DMS53 treated with DMSO at 0.1 percent for 48 hours (cell line): ENCODE data around the gene CUEDC1.
A peak's percentile ranks its signal among the peaks of the same experiment; 100 is the strongest.

Source experiments
- DNase-seq: peaks from one replicate; lab custom pipeline; 2025; ENCODE audit not compliant: unreplicated experiment; lab: John Stamatoyannopoulos, UW

Gene CUEDC1

GRCh38 chr17:57918017-57918895 lies 37.0 kb downstream of the CUEDC1 start:
- DNase-seq = peak; percentile 54

DNA sequence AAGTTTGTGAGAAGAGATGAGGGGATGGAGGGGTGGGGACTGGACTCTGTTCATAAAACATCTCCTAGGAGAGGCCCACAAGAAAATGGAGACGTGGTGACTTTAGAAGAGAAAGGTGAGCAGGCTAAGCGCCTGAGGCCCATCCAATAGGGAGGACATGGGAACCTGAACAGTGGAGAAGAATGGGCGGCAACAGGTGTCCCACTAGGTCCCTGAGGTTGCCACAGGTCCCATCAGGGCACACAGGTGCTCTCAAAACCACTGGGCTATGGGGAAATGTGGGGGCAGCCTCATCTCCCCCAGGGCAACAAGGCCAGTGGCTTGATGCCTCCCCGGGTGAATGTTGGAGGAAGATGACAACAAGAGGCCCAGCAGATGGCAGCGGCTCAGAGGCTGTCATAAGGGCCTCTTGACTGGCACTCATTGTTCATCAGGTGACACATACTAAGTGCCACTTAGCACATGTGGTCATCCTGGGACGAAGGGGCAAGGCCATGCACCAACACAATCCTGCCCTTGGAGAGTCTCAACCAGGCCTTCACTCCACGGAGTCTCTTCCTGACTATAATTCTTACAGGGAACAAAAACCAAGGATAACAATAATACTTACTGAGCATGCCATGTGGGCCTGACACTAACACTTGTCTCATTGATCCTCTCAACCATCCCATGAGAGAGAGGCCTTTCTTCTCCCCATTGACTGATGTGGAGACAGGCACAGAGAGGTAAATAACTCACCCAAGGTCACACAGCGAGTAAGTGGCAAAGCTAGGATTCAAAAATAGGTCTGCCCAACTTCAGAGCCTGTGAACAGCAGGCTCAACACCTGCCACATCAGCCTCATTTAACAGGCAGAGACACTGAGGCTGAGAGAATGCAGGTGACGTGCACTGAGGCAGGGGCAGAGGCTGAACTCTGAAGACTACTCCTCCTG lies 38.0 kb downstream of the CUEDC1 start:
- peak; percentile 92 for DNase-seq

DNA sequence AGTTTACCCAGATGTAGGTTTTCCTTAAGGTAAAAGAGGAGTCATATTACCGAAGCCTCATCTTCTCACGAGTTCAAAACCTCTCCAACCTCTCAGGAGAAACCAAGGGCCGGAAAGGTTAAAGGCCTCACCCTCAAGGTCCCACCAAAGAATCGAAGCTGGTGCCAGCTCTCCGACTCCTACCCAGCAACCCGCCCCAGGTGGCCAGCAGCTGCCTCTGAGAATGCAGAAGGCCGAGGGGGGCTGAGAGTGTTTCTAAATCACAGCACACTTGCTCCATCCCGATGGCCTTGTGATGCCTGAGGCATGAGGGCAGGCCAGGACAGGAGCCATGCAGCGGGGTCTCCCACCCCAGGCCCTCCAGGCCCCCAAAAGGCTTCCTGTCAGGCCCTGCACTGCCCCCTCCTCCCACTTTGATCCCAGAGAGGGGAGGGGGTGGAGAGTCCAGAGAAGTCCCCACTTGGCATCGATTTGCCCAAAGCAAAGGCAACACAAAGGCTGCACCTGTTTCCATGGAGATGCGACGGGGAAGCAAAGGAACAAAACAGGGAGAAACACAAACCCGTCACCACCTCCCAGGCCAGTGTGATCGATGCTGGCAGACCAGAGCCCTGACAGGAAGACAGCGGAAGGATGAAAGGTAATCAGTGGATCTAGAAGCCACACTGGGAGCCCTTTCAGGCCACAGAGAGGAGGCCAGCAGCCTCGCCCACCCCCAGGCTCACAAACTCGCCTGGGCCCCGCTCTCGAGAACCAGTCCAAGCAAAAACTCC lies 39.0 kb downstream of the CUEDC1 start:
- no peak for DNase-seq

DNA sequence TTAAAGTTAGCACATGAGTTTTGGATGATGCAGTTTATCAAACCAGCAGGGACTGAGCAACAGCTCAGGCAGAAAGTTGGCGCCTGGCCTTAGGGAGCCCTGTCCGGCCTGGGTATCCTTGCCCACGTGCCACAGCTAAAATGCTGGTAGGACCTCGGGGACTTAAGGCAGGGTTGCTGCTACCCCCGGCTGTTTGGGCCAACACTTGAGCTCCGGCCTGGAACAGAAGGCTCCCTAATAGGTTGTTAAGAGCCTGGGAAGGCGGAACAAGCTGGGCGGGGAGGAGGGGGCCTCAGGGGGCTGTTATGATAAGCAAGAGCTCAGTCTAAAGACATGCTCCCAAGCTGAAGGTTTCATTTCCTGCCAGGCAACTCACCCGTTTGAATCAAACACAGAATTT lies 39.7 kb downstream of the CUEDC1 start:
- DNase-seq = no peak

- no peak for DNase-seq
These were observed 40.7 kb downstream of the CUEDC1 start for GRCh38 chr17:57914273-57915142.

- DNase-seq = no peak
These were observed 41.5 kb downstream of the CUEDC1 start for GRCh38 chr17:57913575-57914272.

DNA sequence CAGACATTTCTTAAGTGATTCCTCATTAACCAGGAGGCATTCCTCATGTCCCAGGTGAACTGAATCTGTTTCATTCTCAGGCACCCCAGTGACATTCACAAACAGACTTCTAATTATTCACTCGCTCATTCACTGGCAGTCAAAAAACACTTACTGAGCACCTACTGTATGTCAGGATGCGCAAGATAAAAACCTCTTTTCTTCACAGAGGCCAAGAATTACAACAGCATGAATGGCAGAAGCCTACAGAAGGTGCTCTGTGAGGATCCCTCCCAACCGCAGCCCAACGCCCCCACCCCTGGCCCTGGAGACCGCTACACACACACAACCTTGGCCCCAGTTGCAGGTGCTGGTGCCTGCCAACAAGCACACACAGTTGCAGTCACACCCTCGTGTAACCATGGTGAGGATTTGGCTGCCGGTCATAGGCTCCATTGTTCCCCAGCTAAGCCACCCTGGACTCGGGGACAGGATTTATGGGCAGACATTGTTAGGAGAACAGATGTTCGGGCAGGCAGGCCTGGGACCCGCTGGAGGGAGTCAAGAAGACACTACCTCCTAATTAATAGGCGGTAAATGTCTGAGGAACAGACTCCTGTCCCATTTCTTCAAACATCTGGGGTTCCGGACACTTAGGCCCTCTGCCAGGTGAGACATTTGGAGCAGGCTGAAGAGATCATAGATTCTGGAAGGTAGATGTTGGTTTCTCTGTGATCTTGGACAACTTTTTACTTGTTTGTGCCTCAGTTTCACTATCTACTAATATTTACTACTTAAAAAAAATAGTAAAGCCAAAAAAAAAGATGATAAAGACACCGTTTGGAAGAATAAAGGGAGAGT lies 43.2 kb downstream of the CUEDC1 start:
- DNase-seq = no peak

- no peak for DNase-seq
These were observed 44.5 kb downstream of the CUEDC1 start for GRCh38 chr17:57910462-57911420.

DNA sequence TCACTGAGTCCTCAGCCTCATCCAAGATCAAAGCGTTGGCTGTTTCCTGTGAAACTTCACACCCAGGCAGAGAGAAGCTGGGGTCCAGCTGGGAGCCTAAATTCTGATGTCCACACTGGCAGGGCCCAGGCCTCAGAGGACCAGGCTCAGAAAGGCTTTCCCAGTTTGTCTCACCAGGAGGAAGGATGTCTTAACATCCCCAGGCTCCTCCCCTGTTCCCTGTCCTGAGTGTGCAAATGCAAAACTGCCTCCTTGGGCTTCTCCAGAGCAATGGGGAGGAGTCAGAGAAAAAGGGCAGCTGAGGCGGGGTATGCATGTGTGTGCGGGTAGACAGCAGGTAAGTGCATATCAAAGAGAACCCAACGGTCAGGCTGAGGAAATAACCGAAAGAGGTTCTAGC lies 45.7 kb downstream of the CUEDC1 start:
- DNase-seq = no peak

DNA sequence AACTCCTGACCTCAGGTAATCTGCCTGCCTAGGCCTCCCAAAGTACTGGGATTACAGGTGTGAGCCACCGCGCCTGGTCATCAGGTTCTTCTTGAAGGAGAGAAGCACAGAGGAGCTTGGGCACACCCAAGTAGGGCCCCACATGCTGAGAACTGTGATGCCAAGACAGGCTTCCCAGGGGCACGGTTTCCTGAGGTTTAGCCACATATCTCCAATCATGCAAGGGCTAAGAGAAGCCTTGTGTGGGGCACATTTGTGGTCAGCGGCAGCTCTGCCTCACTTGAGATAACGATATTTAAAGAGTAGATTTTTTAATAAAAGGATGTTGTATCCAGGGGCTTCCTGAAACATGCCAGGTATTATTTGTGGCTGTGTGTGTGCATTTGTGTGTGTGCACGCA lies 46.9 kb downstream of the CUEDC1 start:
- DNase-seq = no peak

GRCh38 chr17:57906910-57907309 lies 48.3 kb downstream of the CUEDC1 start:
- no peak for DNase-seq

DNA sequence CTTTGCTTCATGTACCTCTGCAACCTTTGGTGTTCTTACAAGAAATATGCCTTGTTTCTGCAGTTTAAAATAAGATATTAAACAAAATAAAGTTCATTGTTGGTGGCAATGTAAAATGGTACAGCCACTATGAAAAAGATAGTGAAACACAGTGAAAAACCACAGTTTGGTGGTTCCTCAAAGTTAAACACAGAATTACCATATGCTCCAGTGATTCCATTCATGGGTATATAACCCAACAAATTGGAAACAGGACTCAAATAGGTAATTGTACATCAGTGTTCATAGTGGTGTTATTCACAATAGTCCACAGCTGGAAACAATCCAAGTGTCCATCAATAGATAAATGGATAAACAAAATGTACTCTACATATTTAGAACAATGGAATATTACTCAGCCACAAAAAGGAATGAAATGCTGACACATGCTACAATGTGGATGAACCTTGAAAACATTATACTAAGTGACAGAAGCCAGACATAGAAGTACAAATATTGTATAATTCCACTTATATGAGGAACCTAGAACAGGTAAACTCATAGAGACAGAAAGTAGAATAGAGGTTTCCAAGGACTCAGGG lies 49.2 kb downstream of the CUEDC1 start:
- DNase-seq = no peak

DNA sequence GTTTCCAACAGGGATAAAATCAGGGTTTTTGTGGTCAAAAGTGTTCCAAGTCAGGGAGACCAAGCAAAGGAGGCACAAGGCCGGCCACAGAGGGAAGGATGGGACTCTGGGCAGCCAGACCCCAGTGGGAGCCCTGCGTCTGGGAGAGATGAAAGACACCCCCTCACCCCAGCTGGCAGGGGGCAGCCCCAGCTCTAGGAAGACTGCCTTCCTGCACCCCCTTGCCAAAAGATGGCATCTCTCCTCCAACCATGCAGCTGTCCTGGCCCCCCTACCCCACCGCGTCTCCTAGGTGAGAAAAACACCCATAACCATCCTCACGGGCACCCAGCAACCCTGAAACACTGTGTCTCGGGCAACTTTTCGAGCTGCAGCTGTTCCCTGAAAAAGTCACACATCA lies 51.3 kb downstream of the CUEDC1 start:
- no peak for DNase-seq

GRCh38 chr17:57902800-57903759 lies 52.1 kb downstream of the CUEDC1 start:
- peak; percentile 96 for DNase-seq

GRCh38 chr17:57902117-57902799 lies 53.0 kb downstream of the CUEDC1 start:
- DNase-seq = peak; percentile 34
